GM21526 (cell line): ENCODE measurements around the gene KIF1C.
"Not testable (repeated sequence)": the region's sequence is repeated elsewhere in the genome, so short reads cannot be mapped to it uniquely, and the experiment has no call there.

ENCODE experiments used
- ATAC-seq: cut with Tn5 transposase; IDR thresholded peaks from one replicate; pipeline ENCODE4 v1.9.1; 2021; ENCODE audit warnings: moderate library complexity; ENCODE audit not compliant: unreplicated experiment, low FRiP score

The KIF1C gene

GRCh38 chr17:5042157-5043022, 44.6 kb downstream of the KIF1C start:
- ATAC-seq, result no peak

- ATAC-seq, result no peak
These were observed 45.8 kb downstream of the KIF1C start for GRCh38 chr17:5043524-5043923.

- ATAC-seq, result no peak
These were observed 46.9 kb downstream of the KIF1C start for GRCh38 chr17:5044630-5045029.

- ATAC-seq, result no peak
These were observed 47.7 kb downstream of the KIF1C start for GRCh38 chr17:5045496-5045895.

GRCh38 chr17:5047446-5047845, 49.7 kb downstream of the KIF1C start:
- ATAC-seq, result no peak

- no peak for ATAC-seq
These were observed 51.6 kb downstream of the KIF1C start for GRCh38 chr17:5049314-5049841.

- ATAC-seq, result no peak
These were observed 52.5 kb downstream of the KIF1C start for GRCh38 chr17:5050278-5050677.

GRCh38 chr17:5055543-5055942, 57.8 kb downstream of the KIF1C start:
- ATAC-seq, result no peak

GRCh38 chr17:5065227-5065744, 67.5 kb downstream of the KIF1C start:
- ATAC-seq, result no peak

GRCh38 chr17:5068236-5068635, 70.5 kb downstream of the KIF1C start:
- ATAC-seq, result no peak

GRCh38 chr17:5069724-5070123, 72.0 kb downstream of the KIF1C start:
- ATAC-seq, result no peak

GRCh38 chr17:5075472-5075871, 77.7 kb downstream of the KIF1C start:
- ATAC-seq, result not testable (repeated sequence)

GRCh38 chr17:5077275-5077674, 79.5 kb downstream of the KIF1C start:
- not testable (repeated sequence) for ATAC-seq

GRCh38 chr17:5077781-5078105, 80.0 kb downstream of the KIF1C start:
- no peak for ATAC-seq
